ENCODE measurements around the gene GJB3.

DNA sequence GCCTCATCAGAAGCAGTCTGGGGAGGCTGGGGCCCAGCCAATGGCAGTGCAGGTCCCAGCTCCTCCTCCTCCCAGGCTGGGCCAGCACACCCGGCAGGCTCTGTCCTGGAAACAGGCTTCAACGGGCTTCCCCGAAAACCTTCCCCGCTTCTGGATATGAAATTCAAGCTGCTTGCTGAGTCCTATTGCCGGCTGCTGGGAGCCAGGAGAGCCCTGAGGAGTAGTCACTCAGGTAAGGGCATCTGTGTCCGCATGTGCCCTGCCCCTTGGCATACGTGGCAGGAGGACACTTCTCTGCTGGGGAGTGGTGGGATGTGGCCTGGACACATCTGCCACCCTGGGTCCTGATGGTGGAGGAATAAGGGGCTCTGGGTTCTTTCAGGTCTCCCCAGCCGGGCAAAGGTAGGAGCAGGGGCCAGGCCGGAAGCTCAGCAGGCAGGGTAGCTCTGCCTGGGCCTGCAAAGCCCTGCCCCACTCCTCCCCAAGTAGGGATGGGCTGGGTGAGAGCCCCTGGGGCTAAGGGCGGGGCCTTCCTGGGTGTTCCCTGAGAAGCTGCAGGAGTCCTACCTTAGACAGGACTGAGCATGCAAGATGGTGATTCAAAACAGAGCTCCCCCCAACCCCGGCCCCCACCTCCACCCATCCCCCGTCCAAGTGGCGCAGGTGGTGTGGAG lies 25.9 kb upstream of the GJB3 start, which contains the start of gene GJB5:
- TF ChIP-seq CTCF (IDR thresholded peaks at IDR 0.05; ENCODE audit: low read depth, low read length, missing input control) (no peak), REST (IDR thresholded peaks at IDR 0.05) (no peak), MAX (IDR thresholded peaks at IDR 0.05) (no peak), GABPA (IDR thresholded peaks at IDR 0.05 in 1 of 2, conservative IDR thresholded peaks at IDR 0.05 in 1 of 2) (no peak)

Data from liver (tissue), 3 donors.